ENCODE measurements around the gene UQCRH.
A peak's percentile ranks its signal among the peaks of the same experiment; 100 is the strongest.
"Not testable (repeated sequence)": the region's sequence is repeated elsewhere in the genome, so short reads cannot be mapped to it uniquely, and the experiment has no call there.

The UQCRH gene

GRCh38 chr1:46325285-46326076, 22.0 kb downstream of the UQCRH start:
- in situ Hi-C loops (cut with MboI; ENCODE audit: low pct_unique_long_range_greater_than_20kb, low sequenced_read_pairs, unreplicated experiment); DNase-seq (ENCODE audit: low spot score): not testable (repeated sequence)

DNA sequence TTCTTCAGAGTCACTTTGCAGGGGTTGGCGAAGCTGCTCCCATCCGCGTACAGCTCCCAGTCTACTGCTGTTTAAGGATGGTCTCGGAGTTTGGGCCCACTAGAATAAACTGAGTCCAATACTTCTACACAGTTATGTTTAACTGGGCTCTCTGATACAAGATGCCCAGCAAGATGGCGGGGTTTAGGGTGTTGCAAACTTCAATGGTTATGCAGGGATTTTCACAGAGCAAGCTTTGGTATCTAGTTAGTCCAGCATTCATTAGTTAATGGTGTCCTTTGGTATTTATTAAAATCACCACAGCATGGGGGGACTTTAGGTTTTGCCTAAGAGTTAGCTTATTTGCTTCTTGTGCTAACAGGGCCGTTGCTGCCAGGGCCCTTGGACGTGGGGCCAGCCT, 24.7 kb downstream of the UQCRH start:
- DNase-seq (ENCODE audit: low spot score); in situ Hi-C loops (cut with MboI; ENCODE audit: low pct_unique_long_range_greater_than_20kb, low sequenced_read_pairs, unreplicated experiment): not testable (repeated sequence)

GRCh38 chr1:46329807-46330206, 26.3 kb downstream of the UQCRH start:
- in situ Hi-C loops (cut with MboI; ENCODE audit: low pct_unique_long_range_greater_than_20kb, low sequenced_read_pairs, unreplicated experiment); DNase-seq (ENCODE audit: low spot score): not testable (repeated sequence)

GRCh38 chr1:46330381-46330780, 26.9 kb downstream of the UQCRH start:
- DNase-seq (ENCODE audit: low spot score); in situ Hi-C loops (cut with MboI; ENCODE audit: low pct_unique_long_range_greater_than_20kb, low sequenced_read_pairs, unreplicated experiment): not testable (repeated sequence)

DNA sequence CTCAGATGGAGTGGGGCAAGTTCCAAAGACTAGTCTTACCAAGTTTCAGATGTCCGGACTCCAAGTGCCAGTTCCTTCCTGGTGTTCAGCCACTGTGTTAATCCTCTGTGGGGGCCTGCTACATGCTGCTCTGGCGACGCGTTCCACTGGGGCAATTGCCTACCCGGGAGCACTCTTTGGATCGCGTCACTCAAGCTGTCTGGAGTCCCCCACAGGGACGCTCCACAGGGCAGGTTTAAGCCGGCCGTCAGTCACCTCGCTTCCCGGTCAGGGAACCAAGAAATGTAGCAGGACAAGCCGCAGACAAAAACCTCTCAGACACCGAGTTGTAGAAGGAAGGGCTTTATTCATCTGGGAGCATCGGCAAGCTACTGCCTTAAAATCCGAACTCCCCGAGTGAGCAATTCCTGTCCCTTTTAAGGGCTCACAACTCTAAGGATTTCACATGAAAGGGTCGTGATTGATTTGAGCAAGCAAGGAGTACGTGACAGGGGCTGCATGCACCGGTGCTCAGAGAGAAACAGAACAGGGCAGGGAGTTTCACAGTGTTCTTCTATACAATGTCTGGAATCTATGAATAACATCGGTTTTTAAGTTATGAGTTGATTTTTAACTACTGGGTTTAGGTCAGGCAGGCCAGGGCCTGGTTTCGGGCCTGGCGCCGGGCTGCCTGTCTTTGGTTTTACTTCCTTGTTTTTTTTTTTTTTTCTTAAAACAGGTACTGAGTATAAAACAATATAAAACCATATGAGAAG, 28.5 kb downstream of the UQCRH start:
- in situ Hi-C loops (cut with MboI; ENCODE audit: low pct_unique_long_range_greater_than_20kb, low sequenced_read_pairs, unreplicated experiment), result not testable (repeated sequence)

DNA sequence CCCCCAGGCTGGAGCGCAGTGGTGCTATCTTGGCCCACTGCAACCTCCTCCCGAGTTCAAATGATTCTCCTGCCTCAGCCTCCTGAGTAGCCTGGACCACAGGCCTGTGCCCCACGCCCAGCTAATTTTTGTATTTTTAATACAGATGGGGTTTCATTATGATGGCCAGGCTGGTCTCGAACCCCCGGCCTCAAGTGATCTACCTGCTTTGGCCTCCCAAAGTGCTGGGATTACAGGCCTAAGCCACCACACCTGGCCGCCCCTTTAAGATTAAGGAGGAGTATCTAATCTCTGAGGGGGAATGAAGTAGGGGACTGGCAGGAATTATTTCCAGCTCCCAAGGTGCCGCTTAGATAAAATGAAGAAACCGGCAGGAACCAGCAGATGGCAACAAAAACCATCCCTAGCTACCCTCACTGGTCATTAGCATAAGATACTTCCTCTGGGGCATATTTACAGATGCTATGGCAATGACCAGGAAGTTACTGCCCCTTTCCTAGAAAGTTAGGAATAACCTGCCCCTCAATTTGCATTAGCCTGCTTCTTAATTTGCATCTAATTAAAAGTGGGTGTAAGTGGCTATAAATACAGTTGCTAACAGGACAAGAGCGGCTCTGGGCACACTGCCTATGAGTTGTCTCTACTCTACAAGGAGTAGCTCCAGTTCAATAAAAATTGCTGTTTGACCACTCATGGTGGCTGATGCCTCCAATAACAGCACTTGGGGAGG, 30.0 kb downstream of the UQCRH start:
- peak; percentile 50 for DNase-seq (ENCODE audit: low spot score)
- TF ChIP-seq, protein P1, sequence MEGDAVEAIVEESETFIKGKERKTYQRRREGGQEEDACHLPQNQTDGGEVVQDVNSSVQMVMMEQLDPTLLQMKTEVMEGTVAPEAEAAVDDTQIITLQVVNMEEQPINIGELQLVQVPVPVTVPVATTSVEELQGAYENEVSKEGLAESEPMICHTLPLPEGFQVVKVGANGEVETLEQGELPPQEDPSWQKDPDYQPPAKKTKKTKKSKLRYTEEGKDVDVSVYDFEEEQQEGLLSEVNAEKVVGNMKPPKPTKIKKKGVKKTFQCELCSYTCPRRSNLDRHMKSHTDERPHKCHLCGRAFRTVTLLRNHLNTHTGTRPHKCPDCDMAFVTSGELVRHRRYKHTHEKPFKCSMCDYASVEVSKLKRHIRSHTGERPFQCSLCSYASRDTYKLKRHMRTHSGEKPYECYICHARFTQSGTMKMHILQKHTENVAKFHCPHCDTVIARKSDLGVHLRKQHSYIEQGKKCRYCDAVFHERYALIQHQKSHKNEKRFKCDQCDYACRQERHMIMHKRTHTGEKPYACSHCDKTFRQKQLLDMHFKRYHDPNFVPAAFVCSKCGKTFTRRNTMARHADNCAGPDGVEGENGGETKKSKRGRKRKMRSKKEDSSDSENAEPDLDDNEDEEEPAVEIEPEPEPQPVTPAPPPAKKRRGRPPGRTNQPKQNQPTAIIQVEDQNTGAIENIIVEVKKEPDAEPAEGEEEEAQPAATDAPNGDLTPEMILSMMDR (IDR thresholded peaks at IDR 0.05; ENCODE audit: extremely low read depth, insufficient read depth, missing control alignments), result peak; percentile 56
- in situ Hi-C loops (cut with MboI; ENCODE audit: low pct_unique_long_range_greater_than_20kb, low sequenced_read_pairs, unreplicated experiment), result no loop called here

More for the DNA sequence above, 28.5 kb downstream of the UQCRH start:
- not testable (repeated sequence) for DNase-seq (ENCODE audit: low spot score)

GRCh38 chr1:46334030-46334384, 30.5 kb downstream of the UQCRH start:
- TF ChIP-seq, protein P1 (IDR thresholded peaks at IDR 0.05; ENCODE audit: extremely low read depth, insufficient read depth, missing control alignments), result no peak
- in situ Hi-C loops (cut with MboI; ENCODE audit: low pct_unique_long_range_greater_than_20kb, low sequenced_read_pairs, unreplicated experiment), result no loop called here
- no peak for DNase-seq (ENCODE audit: low spot score)

DNA sequence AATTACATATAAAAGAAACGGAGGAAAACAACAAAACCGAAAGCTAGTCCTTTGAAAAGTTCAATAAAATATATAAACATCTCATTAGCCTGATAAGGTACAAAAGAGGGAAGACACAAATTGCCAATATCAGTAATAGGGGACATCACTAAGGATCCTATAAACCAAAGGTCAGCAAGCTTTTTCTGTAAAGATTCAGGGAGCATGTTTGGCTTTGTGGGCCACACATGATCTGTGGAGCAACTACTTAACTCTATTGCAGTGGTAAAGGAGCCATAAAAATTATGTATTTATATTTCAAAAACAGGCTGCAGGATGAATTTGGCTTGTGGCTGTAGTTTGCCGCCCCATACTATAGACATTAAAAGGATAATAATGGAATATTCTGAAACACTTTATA, 31.6 kb downstream of the UQCRH start:
- in situ Hi-C loops (cut with MboI; ENCODE audit: low pct_unique_long_range_greater_than_20kb, low sequenced_read_pairs, unreplicated experiment), result no loop called here
- TF ChIP-seq, protein P1 (IDR thresholded peaks at IDR 0.05; ENCODE audit: extremely low read depth, insufficient read depth, missing control alignments), result no peak

DNA sequence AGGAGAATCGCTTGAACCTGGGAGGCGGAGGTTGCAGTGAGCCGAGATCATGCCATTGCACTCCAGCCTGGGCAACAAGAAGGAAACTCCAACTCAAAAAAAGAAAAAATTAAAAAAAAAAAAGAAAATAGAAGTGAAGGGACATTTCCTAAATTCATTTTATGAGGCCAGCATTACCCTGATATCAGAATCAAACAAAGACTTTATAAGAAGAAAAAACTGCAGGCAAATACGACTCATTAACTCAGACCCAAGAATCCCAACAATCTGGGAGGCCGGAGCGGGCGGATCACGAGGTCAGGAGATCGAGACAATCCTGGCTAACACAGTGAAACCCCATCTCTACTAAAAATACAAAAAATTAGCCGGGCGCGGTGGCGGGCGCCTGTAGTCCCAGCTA, 33.9 kb downstream of the UQCRH start:
- DNase-seq (ENCODE audit: low spot score); in situ Hi-C loops (cut with MboI; ENCODE audit: low pct_unique_long_range_greater_than_20kb, low sequenced_read_pairs, unreplicated experiment): not testable (repeated sequence)

More for the DNA sequence above, 31.6 kb downstream of the UQCRH start:
- no peak for DNase-seq (ENCODE audit: low spot score)
